ENCODE data around the gene FBLN5. TPM values are rescaled to one million over a fixed set of nuclear protein-coding genes. Genes with fewer than 3 reads are reported as not detected.

Gene FBLN5
- total RNA-seq, 1 experiment from 2014 or later, result 0.23 TPM

DNA sequence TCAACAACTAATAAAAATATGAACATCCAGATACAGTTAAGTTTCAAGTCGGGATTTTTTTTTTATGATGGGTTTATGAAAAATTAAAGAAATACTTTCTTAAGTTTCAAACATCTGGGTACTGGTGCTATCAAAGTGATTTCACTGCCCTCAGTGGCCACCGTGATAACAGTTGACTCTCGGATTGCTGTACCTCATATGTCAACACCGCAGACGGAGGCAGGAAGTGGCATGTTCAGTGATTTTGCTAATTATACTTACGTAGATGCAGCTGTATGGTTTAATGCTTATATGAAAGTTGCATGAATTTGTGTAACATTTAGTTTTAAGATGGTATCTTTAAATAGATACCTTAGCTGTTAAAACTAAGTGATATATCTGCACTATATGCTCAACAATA lies 20.8 kb upstream of the FBLN5 start:
- no peaks in the 10 kb centered on the region for H3K9me3 ChIP-seq (ENCODE audit: control insufficient read depth, insufficient read depth, low read depth, low read length)
- in situ Hi-C loops (cut with HindIII; ENCODE audit: low pct_unique_long_range_greater_than_20kb, low sequenced_read_pairs), result no loop called here
- H3K27me3 ChIP-seq (ENCODE audit: control insufficient read depth, insufficient read depth, low read length), result no peaks in the 10 kb centered on the region
- ChIA-PET POLR2A (no interaction called here), CTCF (no interaction called here)
- intact Hi-C loops (cut with micrococcal nuclease; ENCODE audit: unreplicated experiment), result no loop called here
- no TSS peak for BruUV-seq (replicated peaks)
- TF ChIP-seq SIN3A (IDR thresholded peaks at IDR 0.05; ENCODE audit: borderline replicate concordance, insufficient read depth, low read depth, low read length) (no peak), TCF7L2 (IDR thresholded peaks at IDR 0.05; ENCODE audit: low read depth, low read length) (no peak), POLR2AphosphoS5 (IDR thresholded peaks at IDR 0.05; ENCODE audit: low read depth, low read length) (no peak)
- TF ChIP-seq, protein P1, sequence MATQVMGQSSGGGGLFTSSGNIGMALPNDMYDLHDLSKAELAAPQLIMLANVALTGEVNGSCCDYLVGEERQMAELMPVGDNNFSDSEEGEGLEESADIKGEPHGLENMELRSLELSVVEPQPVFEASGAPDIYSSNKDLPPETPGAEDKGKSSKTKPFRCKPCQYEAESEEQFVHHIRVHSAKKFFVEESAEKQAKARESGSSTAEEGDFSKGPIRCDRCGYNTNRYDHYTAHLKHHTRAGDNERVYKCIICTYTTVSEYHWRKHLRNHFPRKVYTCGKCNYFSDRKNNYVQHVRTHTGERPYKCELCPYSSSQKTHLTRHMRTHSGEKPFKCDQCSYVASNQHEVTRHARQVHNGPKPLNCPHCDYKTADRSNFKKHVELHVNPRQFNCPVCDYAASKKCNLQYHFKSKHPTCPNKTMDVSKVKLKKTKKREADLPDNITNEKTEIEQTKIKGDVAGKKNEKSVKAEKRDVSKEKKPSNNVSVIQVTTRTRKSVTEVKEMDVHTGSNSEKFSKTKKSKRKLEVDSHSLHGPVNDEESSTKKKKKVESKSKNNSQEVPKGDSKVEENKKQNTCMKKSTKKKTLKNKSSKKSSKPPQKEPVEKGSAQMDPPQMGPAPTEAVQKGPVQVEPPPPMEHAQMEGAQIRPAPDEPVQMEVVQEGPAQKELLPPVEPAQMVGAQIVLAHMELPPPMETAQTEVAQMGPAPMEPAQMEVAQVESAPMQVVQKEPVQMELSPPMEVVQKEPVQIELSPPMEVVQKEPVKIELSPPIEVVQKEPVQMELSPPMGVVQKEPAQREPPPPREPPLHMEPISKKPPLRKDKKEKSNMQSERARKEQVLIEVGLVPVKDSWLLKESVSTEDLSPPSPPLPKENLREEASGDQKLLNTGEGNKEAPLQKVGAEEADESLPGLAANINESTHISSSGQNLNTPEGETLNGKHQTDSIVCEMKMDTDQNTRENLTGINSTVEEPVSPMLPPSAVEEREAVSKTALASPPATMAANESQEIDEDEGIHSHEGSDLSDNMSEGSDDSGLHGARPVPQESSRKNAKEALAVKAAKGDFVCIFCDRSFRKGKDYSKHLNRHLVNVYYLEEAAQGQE (IDR thresholded peaks at IDR 0.05; ENCODE audit: insufficient read depth in 1 of 2, low read depth in 2 of 2, low read length in 1 of 2), result no peak
- TF ChIP-seq, protein P2, sequence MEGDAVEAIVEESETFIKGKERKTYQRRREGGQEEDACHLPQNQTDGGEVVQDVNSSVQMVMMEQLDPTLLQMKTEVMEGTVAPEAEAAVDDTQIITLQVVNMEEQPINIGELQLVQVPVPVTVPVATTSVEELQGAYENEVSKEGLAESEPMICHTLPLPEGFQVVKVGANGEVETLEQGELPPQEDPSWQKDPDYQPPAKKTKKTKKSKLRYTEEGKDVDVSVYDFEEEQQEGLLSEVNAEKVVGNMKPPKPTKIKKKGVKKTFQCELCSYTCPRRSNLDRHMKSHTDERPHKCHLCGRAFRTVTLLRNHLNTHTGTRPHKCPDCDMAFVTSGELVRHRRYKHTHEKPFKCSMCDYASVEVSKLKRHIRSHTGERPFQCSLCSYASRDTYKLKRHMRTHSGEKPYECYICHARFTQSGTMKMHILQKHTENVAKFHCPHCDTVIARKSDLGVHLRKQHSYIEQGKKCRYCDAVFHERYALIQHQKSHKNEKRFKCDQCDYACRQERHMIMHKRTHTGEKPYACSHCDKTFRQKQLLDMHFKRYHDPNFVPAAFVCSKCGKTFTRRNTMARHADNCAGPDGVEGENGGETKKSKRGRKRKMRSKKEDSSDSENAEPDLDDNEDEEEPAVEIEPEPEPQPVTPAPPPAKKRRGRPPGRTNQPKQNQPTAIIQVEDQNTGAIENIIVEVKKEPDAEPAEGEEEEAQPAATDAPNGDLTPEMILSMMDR (IDR thresholded peaks at IDR 0.05), result no peak
- no peak overlapping the region for H3K27ac ChIP-seq (ENCODE audit: low read length)
- DNase-seq (ENCODE audit: low read depth, low spot score) (no peak), ATAC-seq (no peak)
- peaks cover 5% of the 10 kb centered on the region; the same call in 1 of the 2 replicates for H3K36me3 ChIP-seq (ENCODE audit: control insufficient read depth, insufficient read depth, low read length)
- no peak overlapping the region for H3K4me3 ChIP-seq (ENCODE audit: low read depth in 2 of 2, low read length in 2 of 2)
- no peaks in the 10 kb centered on the region for H3K4me1 ChIP-seq (ENCODE audit: control insufficient read depth, insufficient read depth, low read length)

DNA sequence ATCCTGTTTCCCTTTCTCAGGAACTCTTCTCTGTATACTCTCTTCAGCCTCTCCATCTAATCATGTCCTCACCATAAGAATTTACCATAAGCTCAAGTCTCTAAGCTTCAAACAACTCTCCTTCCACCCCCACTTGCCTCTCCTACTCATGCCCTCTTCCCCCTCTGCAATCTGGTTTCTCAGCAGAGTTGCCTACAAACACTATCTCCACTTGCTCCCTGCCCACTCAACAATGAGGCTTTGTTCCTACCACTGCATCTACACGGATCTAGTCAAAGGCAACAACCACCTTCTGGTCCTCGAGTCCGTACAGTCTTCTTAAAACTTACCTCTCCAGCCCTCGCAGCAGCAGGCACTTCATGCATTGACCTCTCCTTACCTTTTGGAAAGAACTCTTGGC lies 17.2 kb upstream of the FBLN5 start:
- TF ChIP-seq, protein P1 (IDR thresholded peaks at IDR 0.05; ENCODE audit: insufficient read depth in 1 of 2, low read depth in 2 of 2, low read length in 1 of 2), result no peak
- TF ChIP-seq, protein P2 (IDR thresholded peaks at IDR 0.05), result no peak
- TF ChIP-seq POLR2AphosphoS5 (IDR thresholded peaks at IDR 0.05; ENCODE audit: low read depth, low read length) (no peak), SIN3A (IDR thresholded peaks at IDR 0.05; ENCODE audit: borderline replicate concordance, insufficient read depth, low read depth, low read length) (no peak), TCF7L2 (IDR thresholded peaks at IDR 0.05; ENCODE audit: low read depth, low read length) (no peak)
- Histone ChIP-seq H3K9me3 (ENCODE audit: control insufficient read depth, insufficient read depth, low read depth, low read length) (no peaks in the 10 kb centered on the region), H3K36me3 (ENCODE audit: control insufficient read depth, insufficient read depth, low read length) (peaks cover 3% of the 10 kb centered on the region; the same call in 1 of the 2 replicates), H3K4me3 (ENCODE audit: low read depth in 2 of 2, low read length in 2 of 2) (no peak overlapping the region), H3K27me3 (ENCODE audit: control insufficient read depth, insufficient read depth, low read length) (no peaks in the 10 kb centered on the region), H3K4me1 (ENCODE audit: control insufficient read depth, insufficient read depth, low read length) (no peaks in the 10 kb centered on the region), H3K27ac (ENCODE audit: low read length) (no peak overlapping the region)
- CTCF ChIA-PET, result no interaction called here
- in situ Hi-C loops (cut with HindIII; ENCODE audit: low pct_unique_long_range_greater_than_20kb, low sequenced_read_pairs), result no loop called here
- intact Hi-C loops (cut with micrococcal nuclease; ENCODE audit: unreplicated experiment), result no loop called here
- DNase-seq (ENCODE audit: low read depth, low spot score) (no peak), ATAC-seq (no peak)
- BruUV-seq (replicated peaks), result no TSS peak
- POLR2A ChIA-PET, result no interaction called here

Measured in Panc1 (cell line).